PC-9 (cell line): ENCODE data around the gene HIGD1A.

Experiments used
- EZH2 ChIP-seq: fragments of 200-600 bp; sonication (generic); IDR thresholded peaks from 2 replicates; pipeline ENCODE4 v1.8.0; 2017; ENCODE audit warnings: antibody characterized with exemption, low read depth
- TF ChIP-seq, protein P1 (sequence below): fragments of 200-600 bp; sonication (generic); conservative IDR thresholded peaks from 2 replicates; pipeline ENCODE4 v1.6.1; 2017; ENCODE audit warnings: mixed run types, antibody characterized with exemption, mild to moderate bottlenecking, moderate library complexity

DNA sequence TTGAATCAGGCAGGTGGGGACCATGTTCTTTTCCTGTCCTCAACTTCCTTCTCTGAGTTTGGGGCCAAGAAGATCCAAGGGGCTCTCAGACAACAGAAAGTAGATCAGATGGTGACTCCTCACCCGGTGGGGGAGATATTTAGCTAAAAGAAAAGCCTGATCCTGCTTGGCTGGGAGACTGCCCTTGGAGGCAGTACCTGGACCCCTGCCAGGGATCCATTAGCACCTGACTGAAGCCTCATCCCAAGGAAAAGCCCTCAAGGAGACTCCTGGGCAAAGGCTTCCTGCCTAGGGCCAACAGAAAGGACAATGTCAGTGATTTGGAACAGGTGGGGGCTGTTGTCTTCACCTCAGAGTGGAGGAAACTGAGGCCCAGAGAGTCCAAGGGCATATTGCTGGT lies 68.2 kb downstream of the HIGD1A start:
- TF ChIP-seq, protein P1, sequence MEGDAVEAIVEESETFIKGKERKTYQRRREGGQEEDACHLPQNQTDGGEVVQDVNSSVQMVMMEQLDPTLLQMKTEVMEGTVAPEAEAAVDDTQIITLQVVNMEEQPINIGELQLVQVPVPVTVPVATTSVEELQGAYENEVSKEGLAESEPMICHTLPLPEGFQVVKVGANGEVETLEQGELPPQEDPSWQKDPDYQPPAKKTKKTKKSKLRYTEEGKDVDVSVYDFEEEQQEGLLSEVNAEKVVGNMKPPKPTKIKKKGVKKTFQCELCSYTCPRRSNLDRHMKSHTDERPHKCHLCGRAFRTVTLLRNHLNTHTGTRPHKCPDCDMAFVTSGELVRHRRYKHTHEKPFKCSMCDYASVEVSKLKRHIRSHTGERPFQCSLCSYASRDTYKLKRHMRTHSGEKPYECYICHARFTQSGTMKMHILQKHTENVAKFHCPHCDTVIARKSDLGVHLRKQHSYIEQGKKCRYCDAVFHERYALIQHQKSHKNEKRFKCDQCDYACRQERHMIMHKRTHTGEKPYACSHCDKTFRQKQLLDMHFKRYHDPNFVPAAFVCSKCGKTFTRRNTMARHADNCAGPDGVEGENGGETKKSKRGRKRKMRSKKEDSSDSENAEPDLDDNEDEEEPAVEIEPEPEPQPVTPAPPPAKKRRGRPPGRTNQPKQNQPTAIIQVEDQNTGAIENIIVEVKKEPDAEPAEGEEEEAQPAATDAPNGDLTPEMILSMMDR, result no peak
- TF ChIP-seq EZH2, result no peak
